Measurements from ENCODE around the gene PCDH9.

The PCDH9 gene

GRCh38 chr13:66971004-66971403 lies 259.1 kb downstream of the PCDH9 start:
- no peak for DNase-seq (ENCODE audit: low spot score)
- TF ChIP-seq, protein P1, sequence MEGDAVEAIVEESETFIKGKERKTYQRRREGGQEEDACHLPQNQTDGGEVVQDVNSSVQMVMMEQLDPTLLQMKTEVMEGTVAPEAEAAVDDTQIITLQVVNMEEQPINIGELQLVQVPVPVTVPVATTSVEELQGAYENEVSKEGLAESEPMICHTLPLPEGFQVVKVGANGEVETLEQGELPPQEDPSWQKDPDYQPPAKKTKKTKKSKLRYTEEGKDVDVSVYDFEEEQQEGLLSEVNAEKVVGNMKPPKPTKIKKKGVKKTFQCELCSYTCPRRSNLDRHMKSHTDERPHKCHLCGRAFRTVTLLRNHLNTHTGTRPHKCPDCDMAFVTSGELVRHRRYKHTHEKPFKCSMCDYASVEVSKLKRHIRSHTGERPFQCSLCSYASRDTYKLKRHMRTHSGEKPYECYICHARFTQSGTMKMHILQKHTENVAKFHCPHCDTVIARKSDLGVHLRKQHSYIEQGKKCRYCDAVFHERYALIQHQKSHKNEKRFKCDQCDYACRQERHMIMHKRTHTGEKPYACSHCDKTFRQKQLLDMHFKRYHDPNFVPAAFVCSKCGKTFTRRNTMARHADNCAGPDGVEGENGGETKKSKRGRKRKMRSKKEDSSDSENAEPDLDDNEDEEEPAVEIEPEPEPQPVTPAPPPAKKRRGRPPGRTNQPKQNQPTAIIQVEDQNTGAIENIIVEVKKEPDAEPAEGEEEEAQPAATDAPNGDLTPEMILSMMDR (IDR thresholded peaks at IDR 0.05; ENCODE audit: borderline replicate concordance, control extremely low read depth, extremely low read depth, insufficient read depth, missing control alignments) = no peak
- in situ Hi-C loops (cut with MboI; ENCODE audit: low sequenced_read_pairs, unreplicated experiment) = no loop called here

DNA sequence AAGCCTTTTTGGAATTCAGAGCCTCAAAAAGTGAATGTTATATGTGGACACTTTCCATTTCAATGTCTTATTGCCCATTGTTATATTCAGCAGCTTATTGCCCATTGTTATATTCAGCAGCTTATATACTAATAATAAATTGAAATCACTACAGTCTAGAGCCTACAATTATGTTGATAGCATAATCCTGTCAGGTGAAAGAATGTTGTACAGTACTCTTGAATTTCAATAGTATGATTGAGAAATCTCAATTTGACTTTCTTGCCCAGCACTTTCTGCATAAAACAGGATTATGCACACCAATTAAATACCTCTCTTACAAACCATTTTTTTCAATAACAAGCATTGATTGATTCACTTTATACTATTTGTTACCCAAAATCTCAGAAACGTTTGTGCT lies 260.8 kb downstream of the PCDH9 start:
- DNase-seq (ENCODE audit: low spot score) = no peak
- in situ Hi-C loops (cut with MboI; ENCODE audit: low sequenced_read_pairs, unreplicated experiment) = no loop called here

GRCh38 chr13:66967811-66968597 lies 262.1 kb downstream of the PCDH9 start:
- TF ChIP-seq, protein P1 (IDR thresholded peaks at IDR 0.05; ENCODE audit: borderline replicate concordance, control extremely low read depth, extremely low read depth, insufficient read depth, missing control alignments) = no peak
- in situ Hi-C loops (cut with MboI; ENCODE audit: low sequenced_read_pairs, unreplicated experiment) = no loop called here
- no peak for DNase-seq (ENCODE audit: low spot score)

More for the DNA sequence above, 260.8 kb downstream of the PCDH9 start:
- TF ChIP-seq, protein P1 (IDR thresholded peaks at IDR 0.05; ENCODE audit: borderline replicate concordance, control extremely low read depth, extremely low read depth, insufficient read depth, missing control alignments) = no peak

DNA sequence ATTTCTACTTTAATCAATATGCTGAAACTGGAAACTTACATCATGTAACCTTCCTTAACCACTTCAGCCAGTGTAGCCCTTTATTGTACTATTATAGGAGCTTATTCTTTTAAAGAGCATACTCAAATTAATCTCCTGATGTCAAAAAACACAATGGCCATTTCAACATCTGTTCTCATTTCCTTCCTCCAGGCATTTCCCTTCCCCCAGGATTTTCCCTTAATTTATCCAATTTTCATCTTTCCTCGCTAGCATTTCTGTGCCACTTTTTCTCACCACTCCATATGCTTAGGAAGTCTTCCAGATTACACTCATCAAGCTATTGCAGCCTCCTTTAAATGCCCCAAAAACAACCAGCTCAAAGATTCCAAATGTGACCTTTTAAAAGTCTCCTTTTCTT lies 265.0 kb downstream of the PCDH9 start:
- in situ Hi-C loops (cut with MboI; ENCODE audit: low sequenced_read_pairs, unreplicated experiment) = no loop called here
- no peak for DNase-seq (ENCODE audit: low spot score)
- TF ChIP-seq, protein P1 (IDR thresholded peaks at IDR 0.05; ENCODE audit: borderline replicate concordance, control extremely low read depth, extremely low read depth, insufficient read depth, missing control alignments) = no peak

DNA sequence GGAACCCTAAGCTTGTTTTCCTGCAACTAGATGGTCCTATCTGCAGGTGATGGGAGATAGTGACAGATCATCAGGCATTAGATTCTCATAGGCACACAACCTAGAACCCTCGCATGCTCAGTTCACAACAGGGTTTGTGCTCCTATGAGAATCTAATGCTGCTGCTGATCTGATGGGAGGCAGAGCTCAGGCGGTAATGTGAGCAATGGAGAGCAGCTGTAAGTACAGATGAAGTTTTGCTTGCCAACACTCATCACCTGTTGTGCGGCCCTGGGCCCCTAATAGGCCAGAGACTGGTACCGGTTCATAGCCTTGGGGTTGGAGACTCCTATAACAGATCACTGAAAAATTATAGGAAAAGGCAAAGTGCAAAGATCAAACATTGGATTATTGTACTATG lies 267.2 kb downstream of the PCDH9 start:
- TF ChIP-seq, protein P1 (IDR thresholded peaks at IDR 0.05; ENCODE audit: borderline replicate concordance, control extremely low read depth, extremely low read depth, insufficient read depth, missing control alignments) = no peak
- in situ Hi-C loops (cut with MboI; ENCODE audit: low sequenced_read_pairs, unreplicated experiment) = no loop called here
- DNase-seq (ENCODE audit: low spot score) = no peak

DNA sequence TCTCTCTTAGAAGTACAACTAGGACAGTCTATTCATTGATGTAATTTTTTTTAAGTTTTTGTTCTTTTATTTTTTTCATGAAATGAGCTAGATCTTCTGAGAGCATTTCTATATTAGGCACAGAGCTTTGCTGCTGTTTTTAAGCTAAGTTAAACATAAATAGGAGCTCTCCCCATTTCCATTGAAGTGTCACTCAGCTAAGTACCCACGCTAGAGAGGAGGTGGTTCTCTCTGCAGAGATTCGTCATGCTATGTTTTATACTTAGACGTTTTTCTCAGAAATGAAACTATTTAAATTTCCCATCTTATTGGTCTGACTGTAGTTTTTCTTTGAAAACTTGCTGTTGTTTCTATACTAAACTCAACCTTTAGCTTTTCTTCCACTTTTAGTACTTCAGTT lies 271.5 kb downstream of the PCDH9 start:
- TF ChIP-seq, protein P1 (IDR thresholded peaks at IDR 0.05; ENCODE audit: borderline replicate concordance, control extremely low read depth, extremely low read depth, insufficient read depth, missing control alignments) = no peak
- no peak for DNase-seq (ENCODE audit: low spot score)
- in situ Hi-C loops (cut with MboI; ENCODE audit: low sequenced_read_pairs, unreplicated experiment) = no loop called here

All from GM13976 (cell line).